GM21390 (cell line): ENCODE measurements around the gene ULK1.
"Not testable (repeated sequence)": the region's sequence is repeated elsewhere in the genome, so short reads cannot be mapped to it uniquely, and the experiment has no call there.

Experiments
- ATAC-seq: cut with Tn5 transposase; IDR thresholded peaks from one replicate; pipeline ENCODE4 v1.9.1; 2021; ENCODE audit not compliant: unreplicated experiment

The ULK1 gene

DNA sequence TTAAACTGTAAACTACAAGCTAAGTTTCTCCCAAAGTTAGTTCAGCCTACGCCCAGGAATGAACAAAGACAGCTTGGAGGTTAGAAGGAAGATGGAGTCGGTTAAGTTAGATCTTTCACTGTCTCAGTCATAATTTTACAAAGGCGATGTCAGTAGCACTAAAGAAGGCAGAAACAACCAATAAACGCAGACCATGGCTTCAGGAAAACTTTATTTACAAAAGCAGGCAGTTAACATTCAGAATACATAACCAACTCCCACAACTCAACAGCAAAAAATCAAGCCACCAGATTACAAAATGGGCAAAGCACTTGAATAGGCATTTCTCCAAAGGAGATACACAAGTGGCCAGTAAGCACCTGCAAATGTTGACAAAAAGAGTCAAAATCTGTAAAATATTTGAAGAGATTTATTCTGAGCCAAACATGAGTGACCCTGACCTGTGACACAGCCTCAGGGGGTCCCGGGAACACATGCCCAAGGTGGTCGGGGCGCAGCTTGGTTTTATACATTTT is 8.8 kb upstream of the ULK1 start:
- ATAC-seq, result no peak

DNA sequence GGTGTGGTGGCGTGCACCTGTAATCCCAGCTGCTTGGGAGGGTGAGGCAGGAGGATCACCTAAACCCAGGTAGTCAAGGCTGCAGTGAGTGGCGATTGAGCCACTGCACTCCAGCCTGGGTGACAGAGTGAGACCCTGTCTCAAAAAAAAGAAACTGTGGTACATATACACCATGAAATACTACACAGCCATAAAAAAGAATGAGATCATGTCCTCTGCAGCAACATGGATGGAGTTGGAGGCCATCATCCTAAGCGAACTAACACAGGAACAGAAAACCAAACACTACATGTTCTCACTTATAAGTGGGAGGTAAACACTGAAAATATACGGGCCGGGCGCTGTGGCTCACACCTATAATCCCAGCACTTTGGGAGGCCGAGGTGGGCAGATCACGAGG is 2.7 kb upstream of the ULK1 start:
- not testable (repeated sequence) for ATAC-seq

DNA sequence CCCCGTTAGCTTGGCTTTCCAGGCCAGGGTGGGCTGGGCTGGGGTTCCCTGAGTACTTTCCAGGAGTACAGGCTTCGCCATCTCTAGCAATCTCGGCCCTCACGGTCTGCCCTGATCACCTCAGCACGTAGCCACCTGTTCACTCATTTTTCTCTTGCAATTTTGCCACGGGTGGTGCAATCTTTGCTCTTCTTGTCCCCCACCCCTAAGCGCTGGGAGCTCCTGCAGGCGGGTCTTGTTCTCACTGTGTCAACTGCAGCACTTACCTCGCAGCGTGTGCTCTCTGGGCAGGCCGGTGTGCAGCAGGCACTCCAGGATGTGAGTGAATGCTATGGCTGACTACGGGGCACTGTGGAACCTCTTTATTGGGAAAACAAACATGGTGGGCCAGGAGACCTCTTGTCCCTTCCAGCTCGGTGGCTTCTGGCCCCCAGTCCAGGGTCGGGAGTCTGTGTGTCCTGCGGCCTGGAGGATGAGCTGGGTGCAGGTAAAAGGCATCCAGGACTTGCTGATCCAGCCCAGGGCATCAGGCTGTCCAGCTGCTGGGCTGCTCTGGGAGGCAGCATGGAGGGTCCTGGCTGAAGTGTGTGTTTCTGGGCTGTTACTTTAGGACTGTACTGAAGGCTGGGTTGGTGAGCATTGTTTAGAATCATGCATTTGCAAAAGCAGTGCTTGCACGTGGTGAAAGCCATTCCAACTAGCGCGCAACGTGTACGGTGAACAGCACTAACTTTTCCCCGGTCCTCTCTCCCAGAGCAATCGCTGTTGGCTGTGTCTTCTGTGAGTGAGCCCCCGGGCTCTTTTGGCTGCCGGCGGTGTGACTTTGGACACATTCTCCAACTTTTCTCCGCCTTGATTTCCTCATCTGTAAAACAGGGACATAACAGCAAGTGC is 1.5 kb upstream of the ULK1 start:
- ATAC-seq, result no peak

DNA sequence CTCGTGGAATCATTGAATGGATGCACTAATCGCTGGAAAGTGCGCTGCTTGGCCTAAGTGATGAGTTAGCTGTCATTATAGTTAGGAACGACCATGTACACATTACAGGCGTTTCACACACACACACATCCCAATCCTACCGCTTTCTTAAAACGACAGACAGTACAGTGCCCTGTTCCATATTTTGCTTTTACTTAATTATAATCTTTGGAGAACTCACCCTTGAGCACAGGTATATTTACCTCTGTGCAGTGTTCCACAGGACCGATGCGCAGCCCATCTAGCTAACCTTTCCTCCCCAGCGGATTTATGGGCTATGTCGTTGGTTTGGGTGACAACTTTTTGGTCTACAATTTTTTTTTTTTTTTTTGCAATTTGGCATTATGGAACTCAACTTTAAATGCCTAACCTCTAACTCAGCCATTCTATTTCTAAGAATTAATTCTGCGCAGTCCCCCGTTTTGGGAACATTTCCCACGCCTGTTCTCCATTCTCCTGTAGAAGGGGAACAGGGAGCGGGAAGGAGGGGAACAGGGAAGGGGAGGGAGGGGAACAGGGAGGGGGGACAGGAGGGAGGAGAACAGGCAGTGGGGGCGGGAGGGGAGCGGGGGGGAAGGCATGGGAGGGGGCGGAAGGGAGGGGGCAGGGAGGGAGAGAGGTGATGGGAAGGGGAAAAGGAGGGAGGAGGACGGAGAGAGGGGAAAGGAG is 663 bp upstream of the ULK1 start:
- no peak for ATAC-seq

DNA sequence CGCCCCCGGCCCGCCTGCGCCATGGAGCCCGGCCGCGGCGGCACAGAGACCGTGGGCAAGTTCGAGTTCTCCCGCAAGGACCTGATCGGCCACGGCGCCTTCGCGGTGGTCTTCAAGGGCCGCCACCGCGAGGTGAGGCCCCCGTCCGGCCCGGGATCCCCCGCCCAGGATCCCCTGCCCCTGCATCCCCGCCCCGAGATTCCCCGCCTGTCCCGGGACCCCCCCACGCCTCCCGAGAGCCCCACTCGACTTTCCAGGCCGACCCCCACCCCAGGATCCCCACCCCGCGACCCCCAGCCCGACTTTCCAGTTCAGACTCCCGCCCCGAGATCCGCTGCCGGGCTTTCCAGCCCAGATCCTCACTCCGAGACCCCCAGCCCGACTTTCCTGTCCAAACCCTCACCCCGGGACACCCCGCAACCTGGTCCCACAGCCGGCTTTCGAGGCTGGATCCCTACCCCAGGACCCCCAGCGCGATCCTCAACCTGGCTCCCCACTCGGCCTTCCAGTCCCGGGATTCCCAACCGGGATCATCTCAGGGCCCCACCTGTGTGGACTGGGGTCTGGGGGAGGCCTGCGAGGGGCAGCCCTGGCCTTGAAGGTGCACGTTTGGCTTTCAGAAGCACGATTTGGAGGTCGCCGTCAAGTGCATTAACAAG is 688 bp downstream of the ULK1 start:
- no peak for ATAC-seq

DNA sequence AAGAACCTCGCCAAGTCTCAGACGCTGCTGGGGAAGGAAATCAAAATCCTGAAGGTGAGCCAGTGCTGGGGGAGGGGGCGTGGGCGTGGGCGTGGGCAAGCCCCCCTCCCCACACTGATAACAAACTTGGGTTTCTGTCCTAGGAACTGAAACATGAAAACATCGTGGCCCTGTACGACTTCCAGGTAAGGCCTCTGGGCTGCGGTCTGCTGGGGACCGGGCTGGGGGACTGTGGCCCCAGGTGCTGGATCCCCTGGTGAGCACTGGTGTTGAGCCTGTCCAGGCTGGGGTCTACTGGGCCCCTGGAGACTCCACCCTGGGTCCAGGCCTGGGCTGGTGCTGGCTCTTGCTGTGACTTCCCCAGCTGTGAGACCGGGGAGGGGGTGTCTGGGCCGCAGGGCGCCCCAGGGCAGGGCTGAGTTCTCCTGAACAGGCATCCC is 1.2 kb downstream of the ULK1 start:
- ATAC-seq, result peak; percentile 11

DNA sequence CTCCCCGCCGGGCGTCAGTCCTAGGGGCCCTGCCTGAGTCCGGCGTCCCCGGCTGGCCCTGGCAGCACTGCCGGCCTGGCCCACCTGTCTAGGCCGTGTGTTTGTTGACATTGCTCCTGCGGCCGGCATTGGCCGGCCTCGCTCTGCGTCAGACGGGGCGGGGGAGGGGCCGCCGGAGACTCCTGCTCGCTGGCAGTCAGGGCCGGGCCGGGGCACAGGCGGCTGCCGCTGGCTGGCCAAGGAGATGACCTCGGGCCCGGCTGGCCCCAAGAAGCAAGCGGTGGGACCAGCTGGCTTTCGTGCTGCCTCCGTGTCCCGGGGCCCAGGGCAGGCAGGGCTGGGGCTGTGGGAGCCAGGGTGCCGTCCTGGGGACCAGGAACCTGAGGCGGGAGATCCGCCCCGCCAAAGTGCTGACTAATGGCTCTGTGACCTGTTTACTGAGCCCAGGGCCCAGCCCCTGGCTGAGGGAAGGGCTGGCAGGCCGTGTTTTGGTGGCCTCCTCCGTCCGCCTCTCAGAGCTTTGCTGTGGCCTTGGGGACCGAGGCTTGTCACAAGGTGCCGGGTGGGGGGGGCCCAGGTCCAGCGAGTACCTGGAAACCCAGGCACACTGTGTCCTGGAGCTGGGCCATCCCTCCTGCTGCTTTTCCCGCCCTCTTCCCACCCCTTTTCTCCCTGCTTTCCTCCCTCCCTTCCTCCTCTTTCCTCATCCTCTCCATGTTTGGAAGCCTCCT is 1.8 kb downstream of the ULK1 start:
- peak; percentile 57 for ATAC-seq

DNA sequence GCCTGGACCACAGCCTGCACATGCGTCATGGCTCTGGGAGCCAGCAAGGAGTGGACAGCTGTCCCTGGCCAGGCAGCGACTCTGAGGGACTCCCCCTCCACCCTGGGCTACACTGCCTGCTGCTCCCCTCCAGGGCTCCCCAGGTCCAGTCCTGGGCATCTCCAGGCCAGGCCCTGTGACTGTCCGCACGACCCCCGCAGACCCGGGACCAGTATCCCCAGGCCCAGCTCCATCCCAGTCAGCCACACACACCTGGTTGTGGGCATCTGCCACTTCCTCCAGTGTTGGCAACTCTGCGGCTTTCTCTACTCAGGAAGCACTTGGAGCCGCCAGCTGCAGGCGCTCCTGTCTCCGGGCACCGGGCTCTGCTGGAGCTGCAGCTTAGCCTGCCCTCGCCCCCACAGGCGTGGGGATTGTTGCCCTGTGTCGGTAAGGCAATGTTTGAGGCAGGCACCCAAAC is 2.4 kb downstream of the ULK1 start:
- no peak for ATAC-seq

DNA sequence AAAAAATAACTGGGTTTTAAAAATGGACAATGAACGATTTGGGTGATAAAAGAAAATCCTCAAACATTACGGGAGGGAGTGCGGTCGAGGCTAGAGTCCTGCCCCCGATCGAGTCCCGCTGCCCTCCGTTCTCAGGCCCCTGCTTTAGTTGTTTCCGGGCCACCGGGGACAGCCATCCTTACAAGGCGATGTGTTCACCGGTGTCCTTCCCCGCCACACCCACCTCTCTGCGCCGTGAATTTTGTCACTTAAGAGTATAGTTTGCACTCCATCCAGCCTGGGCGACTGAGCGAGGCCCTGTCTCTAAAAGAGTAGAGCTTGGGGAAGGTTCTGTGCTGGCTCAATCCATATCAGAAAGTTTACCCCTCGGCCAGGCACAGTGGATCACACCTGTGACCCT is 2.9 kb downstream of the ULK1 start:
- ATAC-seq, result no peak

DNA sequence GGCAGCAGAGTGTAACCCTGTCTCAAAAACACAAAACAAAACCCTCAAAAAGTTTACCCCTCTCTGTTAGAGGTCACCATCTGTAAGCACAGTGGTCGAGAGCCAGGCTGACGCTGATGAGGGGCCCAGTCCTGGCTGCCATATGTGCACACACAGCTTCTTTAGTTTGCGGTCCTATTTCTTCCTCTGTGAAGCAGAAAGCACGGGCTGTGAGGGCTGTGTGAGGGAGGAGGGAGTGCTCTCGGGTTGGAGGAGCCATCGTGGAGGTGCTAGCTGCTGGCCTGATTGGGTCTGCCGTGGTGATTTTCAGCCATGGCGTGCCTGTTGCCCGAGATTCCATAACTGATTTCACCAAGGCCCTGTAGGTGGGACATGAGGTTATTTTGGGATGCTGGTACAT is 3.5 kb downstream of the ULK1 start:
- no peak for ATAC-seq

DNA sequence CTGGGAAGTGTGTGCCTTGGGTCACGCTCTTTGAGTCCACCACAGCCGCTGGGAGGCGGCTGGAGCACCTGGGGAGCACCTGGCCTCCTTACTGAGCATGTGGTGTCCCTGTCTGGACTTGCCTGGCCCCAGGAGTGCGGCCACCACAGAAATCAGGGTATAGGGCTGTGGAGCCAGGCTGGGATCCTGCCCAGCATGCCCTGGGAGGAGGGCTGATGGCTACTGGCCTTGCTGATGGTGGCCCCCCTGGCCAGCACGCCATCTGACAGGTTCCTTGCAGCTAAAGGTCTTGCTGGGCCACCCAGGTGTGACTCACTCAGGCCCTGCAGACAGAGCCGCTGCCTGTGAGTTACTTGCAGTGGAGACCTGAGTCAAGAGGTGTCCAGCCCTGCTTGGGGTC is 6.0 kb downstream of the ULK1 start:
- ATAC-seq, result no peak

DNA sequence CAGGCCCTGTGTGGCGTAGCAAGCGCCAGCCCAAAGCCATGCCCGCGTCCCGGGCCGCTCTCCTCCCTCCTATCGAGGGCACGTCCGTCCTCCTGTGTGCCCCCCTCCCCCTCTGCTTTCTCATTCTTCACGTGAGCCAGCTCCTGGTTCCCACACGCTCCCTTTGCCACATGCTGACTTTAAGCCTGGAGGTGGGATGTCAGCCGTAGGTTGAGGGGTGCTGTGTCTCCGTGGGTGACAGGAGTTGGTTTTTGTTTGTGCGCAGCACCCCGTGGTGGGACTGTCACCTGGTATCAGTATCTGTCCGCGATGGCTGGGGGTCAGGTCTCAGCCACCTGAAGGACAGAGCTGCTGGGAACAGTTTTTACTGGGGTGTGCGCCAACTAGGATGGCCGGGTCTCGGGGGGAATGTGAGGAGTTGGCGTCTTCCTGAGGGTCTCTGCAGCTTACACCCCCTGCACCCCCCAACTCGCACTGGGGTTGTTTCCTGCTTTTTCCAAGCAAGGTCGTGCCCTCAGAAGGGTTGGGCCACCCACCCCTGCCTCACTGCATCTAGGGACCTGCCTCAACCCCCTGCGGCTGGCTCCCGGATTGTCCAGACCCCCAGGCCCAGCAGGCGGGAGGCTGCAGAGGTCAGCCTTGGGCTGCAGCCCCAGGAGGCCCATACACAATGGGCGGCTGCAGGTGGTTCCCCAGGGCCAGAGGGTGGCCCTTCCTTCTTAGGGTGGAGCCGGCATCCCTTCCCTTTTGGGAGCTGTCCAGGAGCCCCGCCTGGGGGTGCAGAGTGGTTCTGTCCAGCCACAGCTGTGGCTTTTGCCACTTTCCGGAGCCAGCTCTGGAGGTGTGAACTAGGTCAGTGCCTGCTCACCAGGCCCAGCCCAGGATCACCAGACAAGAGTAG is 7.3 kb downstream of the ULK1 start:
- no peak for ATAC-seq

DNA sequence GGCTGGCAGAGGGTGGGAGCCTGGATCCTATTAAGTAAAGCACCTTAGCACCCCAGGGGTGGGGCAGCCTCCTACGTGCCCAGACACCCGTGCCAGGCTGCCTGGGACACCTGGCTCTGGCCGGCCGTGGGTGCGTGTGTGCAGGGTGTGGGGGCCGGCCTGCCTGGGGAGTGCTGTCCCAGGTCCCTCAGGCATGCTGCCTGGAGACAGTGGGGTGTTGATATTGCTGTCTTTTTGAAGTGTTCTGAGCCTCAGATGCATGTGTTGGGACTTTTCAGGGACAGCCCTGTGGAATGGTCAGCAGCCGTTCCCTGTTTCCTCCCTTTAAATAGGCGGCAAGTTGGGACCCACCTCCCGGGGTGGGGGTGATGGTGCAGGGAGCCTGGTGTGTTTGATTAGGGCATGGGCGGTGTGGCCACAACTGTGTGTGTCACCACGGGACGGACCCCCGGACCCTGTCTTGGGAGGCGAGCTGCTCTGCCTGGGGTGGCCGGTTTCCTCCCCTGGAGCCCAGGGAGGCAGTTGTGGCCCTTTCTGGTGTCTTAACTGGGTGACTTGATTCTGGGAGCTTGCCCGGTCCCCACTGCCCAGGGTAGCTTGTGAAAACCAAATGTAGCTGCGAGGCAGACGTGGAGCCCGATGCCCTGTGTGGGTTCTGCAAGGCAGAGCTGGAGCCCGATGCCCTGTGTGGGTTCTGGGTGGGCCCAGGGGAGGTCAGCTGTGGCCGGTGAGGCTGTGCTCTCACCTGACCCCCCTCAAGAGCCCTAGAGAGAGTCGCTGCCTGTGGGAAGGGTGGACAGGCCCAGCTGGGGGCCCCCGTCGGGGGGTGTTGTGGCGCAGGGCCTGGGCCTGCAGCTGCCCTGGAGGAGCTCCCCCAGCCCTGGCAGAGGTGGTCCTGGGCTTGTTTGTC is 8.2 kb downstream of the ULK1 start:
- ATAC-seq, result no peak

DNA sequence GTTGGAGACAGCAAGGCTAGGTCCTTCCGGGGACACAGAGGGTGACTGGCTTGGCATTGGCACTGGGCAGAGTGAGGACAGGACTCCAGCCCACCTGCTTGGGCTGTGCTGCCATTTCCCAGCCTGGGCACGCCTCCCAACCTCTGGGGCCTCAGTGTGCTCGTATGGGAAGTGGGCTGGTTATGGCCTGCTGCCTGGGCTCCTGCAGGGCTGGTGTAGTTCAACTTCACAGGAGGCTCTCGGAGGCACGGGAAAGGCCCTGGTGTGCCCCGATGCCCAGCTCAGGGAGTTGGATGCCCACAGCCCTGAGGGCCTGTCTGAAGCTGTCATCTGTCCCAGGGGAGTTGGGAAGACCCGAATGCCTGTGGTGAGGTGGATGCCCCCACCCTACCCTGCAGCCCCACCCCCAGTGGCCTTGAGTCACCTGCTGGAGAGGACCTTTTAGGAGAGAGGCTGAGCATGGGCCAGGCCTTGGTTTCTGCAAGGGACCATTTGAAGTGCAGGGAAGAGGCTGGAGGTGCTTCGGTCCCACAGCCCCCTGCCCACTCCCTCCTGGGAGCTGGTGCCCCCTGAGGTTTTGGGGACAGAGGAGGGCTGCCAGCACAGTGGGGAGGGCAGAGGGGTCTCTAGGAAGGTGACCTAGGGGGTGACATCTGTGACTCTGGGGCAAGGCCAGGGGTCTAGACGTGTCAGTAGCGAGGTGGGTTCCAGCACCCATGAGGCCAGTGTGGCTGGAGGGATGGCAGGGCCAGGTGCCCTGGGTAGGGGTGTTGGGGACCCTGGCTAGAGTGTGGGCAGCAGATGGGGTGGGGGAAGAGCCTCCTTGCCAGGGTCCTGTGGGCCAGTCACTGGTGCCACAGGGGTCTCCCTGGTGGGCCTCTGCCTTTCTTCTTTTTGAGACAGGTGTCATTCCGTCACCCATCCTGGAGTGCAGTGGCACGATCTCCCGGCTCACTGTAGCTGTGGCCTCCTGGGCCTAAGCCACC is 9.1 kb downstream of the ULK1 start:
- ATAC-seq, result no peak

DNA sequence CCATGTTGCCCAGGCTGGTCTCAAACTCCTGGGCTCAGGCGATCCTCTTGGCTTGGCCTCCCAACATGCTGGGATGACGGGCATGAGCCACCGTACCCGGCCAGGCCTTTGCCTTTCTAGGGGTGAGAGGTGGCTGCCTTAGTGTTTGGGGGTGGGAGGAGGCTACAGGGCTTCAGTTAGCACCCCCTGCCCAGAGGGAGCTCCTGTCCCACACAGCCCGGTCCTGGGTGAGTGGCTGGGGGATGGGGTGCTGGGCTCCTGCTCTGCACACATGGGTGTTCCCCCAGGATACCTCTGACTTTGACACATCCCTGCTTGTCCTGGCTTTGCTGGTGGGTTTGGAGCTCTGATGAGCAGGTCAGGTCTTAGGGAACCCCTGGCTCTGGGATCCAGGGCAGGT is 9.9 kb downstream of the ULK1 start:
- no peak for ATAC-seq

DNA sequence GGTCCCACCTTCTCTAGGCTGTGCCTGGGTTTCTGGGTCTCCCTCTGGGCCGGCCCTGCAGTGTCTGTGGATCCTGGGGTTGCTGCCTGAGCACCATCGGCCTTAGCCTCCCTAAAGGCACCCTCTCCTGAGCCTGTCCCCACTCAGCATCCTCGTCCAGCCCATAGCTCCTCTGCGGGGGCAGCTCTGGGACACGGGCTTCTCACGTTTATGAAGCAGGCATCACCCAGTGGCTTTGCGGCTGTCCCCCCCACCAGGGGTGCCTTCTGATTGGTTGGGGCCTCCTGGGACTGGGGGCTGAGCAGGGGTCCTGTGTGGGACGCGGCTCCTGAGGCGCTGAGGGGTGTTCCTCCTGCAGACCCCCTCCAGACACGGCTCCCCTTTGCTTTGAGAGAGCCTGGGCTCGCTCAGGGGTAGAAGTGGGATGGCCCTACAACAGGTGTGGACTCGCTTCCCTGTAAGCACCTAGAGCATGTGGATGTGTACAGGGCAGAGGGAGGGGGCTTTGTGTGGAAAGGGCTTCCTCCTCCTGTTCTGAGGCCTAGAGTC is 10.7 kb downstream of the ULK1 start:
- ATAC-seq, result no peak

DNA sequence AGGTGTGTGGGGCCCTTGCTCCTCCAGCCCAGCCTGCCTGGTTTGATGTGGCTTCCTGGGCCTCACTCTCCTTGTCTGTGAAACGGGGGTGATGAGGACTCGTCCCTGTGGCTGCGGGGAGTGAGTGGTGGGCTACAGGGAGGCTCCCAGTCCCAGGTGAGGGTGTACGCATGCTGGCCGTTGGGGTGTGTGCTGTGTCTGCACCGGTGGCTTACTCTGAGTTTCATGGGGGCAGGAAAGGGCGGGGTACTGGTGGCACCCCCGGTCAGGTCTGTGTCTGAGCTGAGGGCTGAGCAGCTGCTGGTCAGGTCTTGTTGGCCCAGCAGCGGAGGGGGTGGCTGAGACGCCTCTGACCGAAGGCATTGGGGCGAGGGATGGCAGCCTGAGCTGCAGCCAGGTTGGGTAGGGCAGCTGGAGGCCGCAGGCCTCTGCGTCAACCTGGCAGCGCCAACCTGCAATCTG is 11.2 kb downstream of the ULK1 start:
- no peak for ATAC-seq
